HEK293 (cell line): ENCODE data around the gene VTN.

Source experiments
- CTCF ChIA-PET: fragments of 350-600 bp; formaldehyde crosslinking; extraction: SDS; loops from one replicate; lab custom pipeline; 2021; ENCODE audit warnings: antibody characterized with exemption; lab: Yijun Ruan, JAX
- POLR2A ChIA-PET: fragments of 300-600 bp; formaldehyde crosslinking; extraction: SDS; loops from one replicate; lab custom pipeline; 2020; ENCODE audit warnings: antibody characterized with exemption, inconsistent platforms; lab: Yijun Ruan, JAX
- H3K27ac ChIP-seq: fragments of 200-500 bp; sonication (Bioruptor generic); 2 replicates; pipeline ENCODE4 v1.5.1; 2014; ENCODE audit warnings: low read depth, low read length, control low read depth, inconsistent platforms; ENCODE audit errors: extremely low read depth
- H3K36me3 ChIP-seq, 2 experiments: fragments of 200-500 bp in 1 of 2; sonication (Bioruptor generic) in 1 of 2; 1 replicate in 1 of 2; 2 replicates in 1 of 2; pipeline ENCODE4 v1.5.1; 2014 to 2017; ENCODE audit warnings: inconsistent platforms in 2 of 2, low read length in 2 of 2; ENCODE audit not compliant: control insufficient read depth in 2 of 2, insufficient read depth in 1 of 2
- H3K4me1 ChIP-seq: fragments of 200-500 bp; sonication (Bioruptor generic); 2 replicates; pipeline ENCODE4 v1.5.1; 2014; ENCODE audit warnings: mild to moderate bottlenecking, low read length, inconsistent platforms; ENCODE audit not compliant: control insufficient read depth, insufficient read depth
- H3K4me3 ChIP-seq: 2 replicates; pipeline ENCODE4 v1.5.1; 2011; ENCODE audit warnings: low read depth, mild to moderate bottlenecking, control low read depth, low read length, moderate library complexity
- H3K9me3 ChIP-seq: fragments of 200-500 bp; sonication (Bioruptor generic); 2 replicates; pipeline ENCODE4 v1.5.1; 2014; ENCODE audit warnings: low read depth, low read length, inconsistent platforms; ENCODE audit not compliant: control insufficient read depth, insufficient read depth
- BCL11A ChIP-seq: fragments of 450-650 bp; formaldehyde crosslinking; IDR thresholded peaks from 2 replicates; pipeline ENCODE4 v1.5.1; 2016; ENCODE audit warnings: low read depth, missing biosample characterization, missing genetic modification characterization
- CTCF ChIP-seq: fragments of 450-650 bp; formaldehyde crosslinking; IDR thresholded peaks from 2 replicates; pipeline ENCODE4 v1.5.1; 2016; ENCODE audit warnings: missing biosample characterization, missing genetic modification characterization
- EGR2 ChIP-seq: fragments of 450-650 bp; formaldehyde crosslinking; IDR thresholded peaks from 2 replicates; pipeline ENCODE4 v1.5.1; 2016; ENCODE audit warnings: low read depth, missing biosample characterization, missing genetic modification characterization
- GLIS1 ChIP-seq: fragments of 450-650 bp; formaldehyde crosslinking; IDR thresholded peaks from 2 replicates; pipeline ENCODE4 v1.5.1; 2016; ENCODE audit warnings: missing biosample characterization, missing genetic modification characterization
- IKZF3 ChIP-seq: fragments of 450-650 bp; IDR thresholded peaks from 2 replicates; pipeline ENCODE4 v1.5.0; 2018; ENCODE audit warnings: missing biosample characterization, mild to moderate bottlenecking, missing genetic modification characterization, moderate library complexity
- PRDM10 ChIP-seq: fragments of 450-650 bp; formaldehyde crosslinking; IDR thresholded peaks from 2 replicates; pipeline ENCODE4 v1.5.1; 2016; ENCODE audit warnings: missing biosample characterization, missing genetic modification characterization
- RBAK ChIP-seq: fragments of 450-650 bp; formaldehyde crosslinking; IDR thresholded peaks from 2 replicates; pipeline ENCODE4 v1.5.1; 2016; ENCODE audit warnings: missing biosample characterization, missing genetic modification characterization
- ZBTB44 ChIP-seq: fragments of 450-650 bp; IDR thresholded peaks from 2 replicates; pipeline ENCODE4 v1.5.1; 2018; ENCODE audit warnings: missing biosample characterization, mild to moderate bottlenecking, missing genetic modification characterization
- ZFHX2 ChIP-seq: fragments of 450-650 bp; formaldehyde crosslinking; conservative IDR thresholded peaks from 2 replicates; pipeline ENCODE4 v1.5.1; 2016; ENCODE audit warnings: missing biosample characterization, missing genetic modification characterization
- ZFP3 ChIP-seq: fragments of 450-650 bp; formaldehyde crosslinking; IDR thresholded peaks from 2 replicates; pipeline ENCODE4 v1.5.1; 2016; ENCODE audit warnings: low read depth, missing biosample characterization, missing genetic modification characterization
- ZNF10 ChIP-seq: fragments of 450-650 bp; formaldehyde crosslinking; IDR thresholded peaks from 2 replicates; pipeline ENCODE4 v1.5.1; 2017; ENCODE audit warnings: missing biosample characterization, missing genetic modification characterization
- ZNF114 ChIP-seq: fragments of 450-650 bp; formaldehyde crosslinking; IDR thresholded peaks from 2 replicates; pipeline ENCODE4 v1.5.0; 2017; ENCODE audit warnings: missing biosample characterization, missing genetic modification characterization
- ZNF23 ChIP-seq: fragments of 450-650 bp; formaldehyde crosslinking; IDR thresholded peaks from 2 replicates; pipeline ENCODE4 v1.5.1; 2016; ENCODE audit warnings: missing biosample characterization, missing genetic modification characterization, borderline replicate concordance
- ZNF239 ChIP-seq: fragments of 450-650 bp; formaldehyde crosslinking; IDR thresholded peaks from 2 replicates; pipeline ENCODE4 v1.5.1; 2016; ENCODE audit warnings: missing biosample characterization, missing genetic modification characterization
- ZNF26 ChIP-seq: fragments of 450-650 bp; formaldehyde crosslinking; IDR thresholded peaks from 2 replicates; pipeline ENCODE4 v1.5.1; 2016; ENCODE audit warnings: missing biosample characterization, missing genetic modification characterization
- ZNF394 ChIP-seq: fragments of 450-650 bp; formaldehyde crosslinking; IDR thresholded peaks from 2 replicates; pipeline ENCODE4 v1.5.1; 2016; ENCODE audit warnings: missing biosample characterization, missing genetic modification characterization, mild to moderate bottlenecking, moderate library complexity, borderline replicate concordance
- ZNF560 ChIP-seq: fragments of 450-650 bp; formaldehyde crosslinking; IDR thresholded peaks from 2 replicates; pipeline ENCODE4 v1.5.1; 2017; ENCODE audit warnings: missing biosample characterization, missing genetic modification characterization, borderline replicate concordance
- ZNF561 ChIP-seq: fragments of 450-650 bp; IDR thresholded peaks from 2 replicates; pipeline ENCODE4 v1.5.1; 2018; ENCODE audit warnings: missing biosample characterization, missing genetic modification characterization, borderline replicate concordance
- ZNF600 ChIP-seq: fragments of 450-650 bp; formaldehyde crosslinking; IDR thresholded peaks from 2 replicates; pipeline ENCODE4 v1.5.1; 2016; ENCODE audit warnings: missing biosample characterization, missing genetic modification characterization
- ZNF610 ChIP-seq: fragments of 450-650 bp; formaldehyde crosslinking; IDR thresholded peaks from 2 replicates; pipeline ENCODE4 v1.5.1; 2016; ENCODE audit warnings: missing biosample characterization, missing genetic modification characterization, borderline replicate concordance
- ZNF621 ChIP-seq: fragments of 450-650 bp; formaldehyde crosslinking; IDR thresholded peaks from 2 replicates; pipeline ENCODE4 v1.5.1; 2017; ENCODE audit warnings: missing biosample characterization, missing genetic modification characterization
- ZNF624 ChIP-seq: fragments of 450-650 bp; formaldehyde crosslinking; IDR thresholded peaks from 2 replicates; pipeline ENCODE4 v1.5.1; 2017; ENCODE audit warnings: missing biosample characterization, missing genetic modification characterization
- ZNF629 ChIP-seq: fragments of 450-650 bp; formaldehyde crosslinking; IDR thresholded peaks from 2 replicates; pipeline ENCODE4 v1.5.1; 2017; ENCODE audit warnings: missing biosample characterization, missing genetic modification characterization
- ZNF843 ChIP-seq: fragments of 450-650 bp; formaldehyde crosslinking; IDR thresholded peaks from 2 replicates; pipeline ENCODE4 v1.5.1; 2016; ENCODE audit warnings: missing biosample characterization, missing genetic modification characterization
- ZSCAN23 ChIP-seq: fragments of 450-650 bp; formaldehyde crosslinking; IDR thresholded peaks from 2 replicates; pipeline ENCODE4 v1.5.1; 2016; ENCODE audit warnings: missing biosample characterization, missing genetic modification characterization
- ZXDB ChIP-seq: fragments of 450-650 bp; formaldehyde crosslinking; IDR thresholded peaks from 2 replicates; pipeline ENCODE4 v1.5.1; 2016; ENCODE audit warnings: missing biosample characterization, missing genetic modification characterization

Gene VTN

GRCh38 chr17:28407130-28407973, 37.2 kb upstream of the VTN start:
- H3K4me3 ChIP-seq = no peak overlapping the region
- peaks cover 4 to 23% of the 10 kb centered on the region in 2 experiments; a peak in 1 of 3 replicates for H3K36me3 ChIP-seq
- ChIA-PET CTCF (interaction anchor here (0.6 to 2.9 kb wide), 6 partner anchors 10 to 197 kb away, joined by 3 to 41 read pairs (median 4); no protein-coding TSS in a partner anchor), POLR2A (interaction anchor here (0.6 to 1.6 kb wide), 6 partner anchors 9 to 994 kb away, joined by 3 to 7 read pairs (median 6); partner anchors contain the start of genes IFT20, POLDIP2 and TNFAIP1)
- no peaks in the 10 kb centered on the region for H3K4me1 ChIP-seq
- H3K9me3 ChIP-seq = no peaks in the 10 kb centered on the region
- H3K27ac ChIP-seq = peak overlapping the region; percentile 35; the same call in 1 of the 2 replicates
- TF ChIP-seq ZNF394 (tag by site-specific recombination) (peak; percentile 79; the same call in 1 of the 2 replicates), BCL11A (tag by site-specific recombination) (no peak), ZXDB (tag by site-specific recombination) (no peak), ZNF26 (no peak), ZBTB44 (no peak), ZNF23 (tag by site-specific recombination) (no peak), ZFP3 (tag by site-specific recombination) (no peak), ZNF10 (tag by site-specific recombination) (no peak), PRDM10 (tag by site-specific recombination) (peak; percentile 89), CTCF (tag by site-specific recombination) (peak; percentile 40; the same call in 1 of the 2 replicates), GLIS1 (peak; percentile 100), ZNF843 (tag by site-specific recombination) (no peak), ZNF560 (tag by site-specific recombination) (no peak), IKZF3 (tag by site-specific recombination) (peak; percentile 50; the same call in 1 of the 2 replicates), ZNF621 (no peak), ZNF600 (peak; percentile 78), ZNF561 (no peak; the same call in 1 of the 2 replicates), RBAK (tag by site-specific recombination) (no peak), ZNF114 (no peak), ZNF239 (no peak), ZNF610 (tag by site-specific recombination) (peak; percentile 22; the same call in 1 of the 2 replicates), ZNF629 (tag by site-specific recombination) (0 out of 2 replicates have a peak, but pooled peaks have one; percentile 33), EGR2 (tag by site-specific recombination) (peak; percentile 43), ZFHX2 (peak; percentile 52), ZSCAN23 (tag by site-specific recombination) (no peak), ZNF624 (tag by site-specific recombination) (no peak)
